HL-60 (cell line): ENCODE results near the gene BSND.

ENCODE experiments used
- CTCF ChIP-seq: IDR thresholded peaks from one replicate; pipeline ENCODE4 v1.5.1; 2011; ENCODE audit warnings: low read length, control low read depth, inconsistent platforms; ENCODE audit not compliant: insufficient read depth
- GABPA ChIP-seq: IDR thresholded peaks from 2 replicates; pipeline ENCODE4 v1.6.1; 2012; ENCODE audit warnings: low read depth
- POLR2AphosphoS5 ChIP-seq: IDR thresholded peaks from 2 replicates; pipeline ENCODE4 v1.6.1; 2012; ENCODE audit warnings: low read depth
- REST ChIP-seq: IDR thresholded peaks from 2 replicates; pipeline ENCODE4 v1.6.1; 2012; ENCODE audit warnings: low read depth; ENCODE audit not compliant: insufficient replicate concordance
- SPI1 ChIP-seq: IDR thresholded peaks from 2 replicates; pipeline ENCODE4 v1.6.1; 2012; ENCODE audit warnings: low read depth, mild to moderate bottlenecking, borderline replicate concordance

GRCh38 chr1:54998677-54999076 is at the start of gene BSND:
- TF ChIP-seq CTCF (no peak), REST (no peak), POLR2AphosphoS5 (no peak), SPI1 (no peak), GABPA (no peak)
